Neural cell (in vitro differentiated cells): ENCODE measurements around the gene C9orf57. TPM values are rescaled to one million over a fixed set of nuclear protein-coding genes. Genes with fewer than 3 reads are reported as not detected.

ENCODE experiments used
- H2AFZ ChIP-seq: fragments of 200-600, 300-800 bp; sonication (generic), shearing (Covaris generic); 2 replicates; pipeline ENCODE4 v1.6.0; 2014; ENCODE audit warnings: low read depth, mild to moderate bottlenecking, antibody characterized with exemption, low read length, moderate library complexity
- H3F3A ChIP-seq: fragments of 200-600 bp; shearing (Covaris generic); 2 replicates; pipeline ENCODE4 v1.6.1; 2016; ENCODE audit warnings: mild to moderate bottlenecking, moderate library complexity, mixed read lengths, antibody characterized with exemption, low read length; ENCODE audit not compliant: insufficient read depth, poor library complexity, severe bottlenecking
- H3K27ac ChIP-seq: fragments of 200-600, 300-800 bp; sonication (generic), shearing (Covaris generic); 2 replicates; pipeline ENCODE4 v1.5.1; 2014; ENCODE audit warnings: mild to moderate bottlenecking, low read length, moderate library complexity
- H3K27me3 ChIP-seq: fragments of 300-800, 200-600 bp; sonication (generic), shearing (Covaris generic); 2 replicates; pipeline ENCODE4 v1.6.0; 2014; ENCODE audit warnings: mild to moderate bottlenecking, low read depth, low read length, moderate library complexity; ENCODE audit not compliant: insufficient read depth
- H3K36me3 ChIP-seq: fragments of 300-800, 200-600 bp; sonication (generic), shearing (Covaris generic); 2 replicates; pipeline ENCODE4 v1.5.1; 2014; ENCODE audit warnings: mild to moderate bottlenecking, antibody characterized with exemption, low read length, moderate library complexity; ENCODE audit not compliant: insufficient read depth
- H3K4me2 ChIP-seq: fragments of 300-800, 200-600 bp; sonication (generic), shearing (Covaris generic); 2 replicates; pipeline ENCODE4 v1.6.0; 2014; ENCODE audit warnings: mild to moderate bottlenecking, low read length
- H3K4me3 ChIP-seq: fragments of 300-800, 200-600 bp; sonication (generic), shearing (Covaris generic); 2 replicates; pipeline ENCODE4 v1.5.1; 2014; ENCODE audit warnings: mild to moderate bottlenecking, low read length, moderate library complexity
- H3K79me2 ChIP-seq: fragments of 200-600 bp; shearing (Covaris generic); replicated peaks from 2 replicates; pipeline ENCODE4 v1.6.0; 2014; ENCODE audit warnings: mild to moderate bottlenecking, low read length, moderate library complexity; ENCODE audit not compliant: insufficient read depth
- H3K9ac ChIP-seq: fragments of 300-800, 200-600 bp; sonication (generic), shearing (Covaris generic); 2 replicates; pipeline ENCODE4 v1.6.1; 2016; ENCODE audit warnings: mild to moderate bottlenecking, low read length, mixed read lengths
- H3K9me2 ChIP-seq: fragments of 200-600 bp; shearing (Covaris generic); 2 replicates; pipeline ENCODE4 v1.6.1; 2016; ENCODE audit warnings: mild to moderate bottlenecking, low read length, mixed read lengths; ENCODE audit not compliant: insufficient read depth
- H3K9me3 ChIP-seq: fragments of 200-600, 300-800 bp; sonication (generic), shearing (Covaris generic); 2 replicates; pipeline ENCODE4 v1.6.1; 2016; ENCODE audit warnings: mild to moderate bottlenecking, mixed run types, low read length, moderate library complexity, mixed read lengths
- H4K20me1 ChIP-seq: fragments of 200-600 bp; shearing (Covaris generic); 2 replicates; pipeline ENCODE4 v1.6.1; 2016; ENCODE audit warnings: mild to moderate bottlenecking, mixed run types; ENCODE audit not compliant: insufficient read depth
- CTCF ChIP-seq: fragments of 450-650 bp; IDR thresholded peaks from 2 replicates; pipeline ENCODE4 v1.5.1; 2014; ENCODE audit warnings: antibody characterized with exemption, mild to moderate bottlenecking, moderate library complexity; ENCODE audit not compliant: poor library complexity, severe bottlenecking
- EP300 ChIP-seq: fragments of 450-650 bp; conservative IDR thresholded peaks from 2 replicates; pipeline ENCODE4 v1.6.1; 2014; ENCODE audit warnings: antibody characterized with exemption, mild to moderate bottlenecking, moderate library complexity; ENCODE audit not compliant: poor library complexity, severe bottlenecking
- EZH2 ChIP-seq: fragments of 200-600, 300-800 bp; shearing (Covaris generic), sonication (generic); IDR thresholded peaks from 2 replicates; pipeline ENCODE4 v1.6.1; 2014; ENCODE audit warnings: antibody characterized with exemption, low read length, borderline replicate concordance, mild to moderate bottlenecking; ENCODE audit not compliant: insufficient read depth, poor library complexity, severe bottlenecking
- MXI1 ChIP-seq: fragments of 450-650 bp; conservative IDR thresholded peaks from 2 replicates; pipeline ENCODE4 v1.6.1; 2014; ENCODE audit warnings: antibody characterized with exemption, mild to moderate bottlenecking; ENCODE audit not compliant: poor library complexity, severe bottlenecking
- POLR2AphosphoS5 ChIP-seq: IDR thresholded peaks from 2 replicates; pipeline ENCODE4 v1.6.1; 2012
- RAD21 ChIP-seq: fragments of 450-650 bp; conservative IDR thresholded peaks from 2 replicates; pipeline ENCODE4 v1.6.1; 2014; ENCODE audit warnings: antibody characterized with exemption, mild to moderate bottlenecking, moderate library complexity
- REST ChIP-seq: IDR thresholded peaks from 2 replicates; pipeline ENCODE4 v1.6.1; 2012; ENCODE audit warnings: borderline replicate concordance
- SMC3 ChIP-seq: fragments of 450-650 bp; conservative IDR thresholded peaks from 2 replicates; pipeline ENCODE4 v1.6.1; 2014; ENCODE audit warnings: antibody characterized with exemption, mild to moderate bottlenecking, moderate library complexity; ENCODE audit not compliant: poor library complexity
- TAF1 ChIP-seq: IDR thresholded peaks from 2 replicates; pipeline ENCODE4 v1.6.1; 2012; ENCODE audit warnings: low read depth
- polyA plus RNA-seq: library from polyadenylated mRNA; depleted of rRNA; stranded (reverse); fragments of >200 nt; gene quantifications from 2 replicates; pipeline ENCODE4 v1.2.3, GENCODE V29; 2014

The C9orf57 gene
- polyA plus RNA-seq, 1 donor from 2014 or later = not detected

GRCh38 chr9:72052122-72052521 lies 8.3 kb downstream of the C9orf57 start:
- no peaks in the 10 kb centered on the region for H3K9me2 ChIP-seq
- H3K27ac ChIP-seq = no peak overlapping the region
- no peak for TF ChIP-seq TAF1
- TF ChIP-seq RAD21 = no peak
- no peak for TF ChIP-seq REST
- no peak for TF ChIP-seq EZH2
- TF ChIP-seq POLR2AphosphoS5 = no peak
- no peak for TF ChIP-seq CTCF
- no peak for TF ChIP-seq SMC3
- TF ChIP-seq EP300 = no peak
- TF ChIP-seq MXI1 = no peak
- H3K36me3 ChIP-seq = no peaks in the 10 kb centered on the region
- no peak overlapping the region for H2AFZ ChIP-seq
- no peak overlapping the region for H3K9ac ChIP-seq
- no peaks in the 10 kb centered on the region for H4K20me1 ChIP-seq
- no peaks in the 10 kb centered on the region for H3K79me2 ChIP-seq
- H3K9me3 ChIP-seq = no peaks in the 10 kb centered on the region
- no peaks in the 10 kb centered on the region for H3K27me3 ChIP-seq
- H3F3A ChIP-seq = no peaks in the 10 kb centered on the region
- H3K4me3 ChIP-seq = no peak overlapping the region
- H3K4me2 ChIP-seq = no peak overlapping the region

- no peaks in the 10 kb centered on the region for H3K36me3 ChIP-seq
- H2AFZ ChIP-seq = no peak overlapping the region
- H3F3A ChIP-seq = no peaks in the 10 kb centered on the region
- H3K27me3 ChIP-seq = no peaks in the 10 kb centered on the region
- no peak overlapping the region for H3K9ac ChIP-seq
- H3K79me2 ChIP-seq = no peaks in the 10 kb centered on the region
- no peaks in the 10 kb centered on the region for H3K9me2 ChIP-seq
- no peak overlapping the region for H3K4me3 ChIP-seq
- no peak overlapping the region for H3K4me2 ChIP-seq
- no peaks in the 10 kb centered on the region for H4K20me1 ChIP-seq
- TF ChIP-seq TAF1 = no peak
- no peak for TF ChIP-seq POLR2AphosphoS5
- TF ChIP-seq MXI1 = no peak
- TF ChIP-seq SMC3 = no peak
- no peak for TF ChIP-seq REST
- no peak for TF ChIP-seq RAD21
- no peak for TF ChIP-seq EP300
- TF ChIP-seq CTCF = no peak
- TF ChIP-seq EZH2 = no peak
- H3K9me3 ChIP-seq = no peaks in the 10 kb centered on the region
- H3K27ac ChIP-seq = no peak overlapping the region
These were observed 11.6 kb downstream of the C9orf57 start for GRCh38 chr9:72048850-72049249.
